ENCODE data around the gene PUS7L.

DNA sequence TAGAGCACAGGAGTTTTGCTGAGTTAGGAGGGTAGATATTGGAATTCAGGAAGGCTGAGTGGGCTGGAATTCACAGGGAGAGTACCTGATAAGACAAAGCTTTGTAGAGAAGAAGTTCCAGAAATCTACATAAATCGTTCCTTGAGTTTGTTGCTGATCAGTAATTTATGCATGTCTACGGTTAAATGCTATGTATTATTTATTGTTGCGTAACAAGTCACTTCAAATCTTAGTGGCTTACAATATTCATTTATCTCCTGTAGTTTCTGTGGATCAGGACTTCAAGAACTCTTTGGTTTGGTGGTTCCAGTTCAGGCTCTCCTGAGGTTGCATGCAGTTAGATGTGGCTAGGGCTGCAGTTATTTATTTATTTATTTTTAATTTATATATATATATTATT, 7.8 kb downstream of the PUS7L start:
- TF ChIP-seq, protein P1, sequence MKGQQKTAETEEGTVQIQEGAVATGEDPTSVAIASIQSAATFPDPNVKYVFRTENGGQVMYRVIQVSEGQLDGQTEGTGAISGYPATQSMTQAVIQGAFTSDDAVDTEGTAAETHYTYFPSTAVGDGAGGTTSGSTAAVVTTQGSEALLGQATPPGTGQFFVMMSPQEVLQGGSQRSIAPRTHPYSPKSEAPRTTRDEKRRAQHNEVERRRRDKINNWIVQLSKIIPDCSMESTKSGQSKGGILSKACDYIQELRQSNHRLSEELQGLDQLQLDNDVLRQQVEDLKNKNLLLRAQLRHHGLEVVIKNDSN (IDR thresholded peaks at IDR 0.05): no peak
- no peak for TF ChIP-seq TAF1 (IDR thresholded peaks at IDR 0.05; ENCODE audit: low read depth)
- no peak for TF ChIP-seq EGR1 (IDR thresholded peaks at IDR 0.05)
- TF ChIP-seq, protein P2, sequence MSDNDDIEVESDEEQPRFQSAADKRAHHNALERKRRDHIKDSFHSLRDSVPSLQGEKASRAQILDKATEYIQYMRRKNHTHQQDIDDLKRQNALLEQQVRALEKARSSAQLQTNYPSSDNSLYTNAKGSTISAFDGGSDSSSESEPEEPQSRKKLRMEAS (IDR thresholded peaks at IDR 0.05): no peak
